COR-L47 (cell line): ENCODE results near the gene AUTS2.

Experiments used
- DNase-seq: peaks from one replicate; lab custom pipeline; 2025; lab: John Stamatoyannopoulos, UW

The AUTS2 gene

GRCh38 chr7:70383066-70383782 is 784.9 kb downstream of the AUTS2 start:
- DNase-seq = no peak

DNA sequence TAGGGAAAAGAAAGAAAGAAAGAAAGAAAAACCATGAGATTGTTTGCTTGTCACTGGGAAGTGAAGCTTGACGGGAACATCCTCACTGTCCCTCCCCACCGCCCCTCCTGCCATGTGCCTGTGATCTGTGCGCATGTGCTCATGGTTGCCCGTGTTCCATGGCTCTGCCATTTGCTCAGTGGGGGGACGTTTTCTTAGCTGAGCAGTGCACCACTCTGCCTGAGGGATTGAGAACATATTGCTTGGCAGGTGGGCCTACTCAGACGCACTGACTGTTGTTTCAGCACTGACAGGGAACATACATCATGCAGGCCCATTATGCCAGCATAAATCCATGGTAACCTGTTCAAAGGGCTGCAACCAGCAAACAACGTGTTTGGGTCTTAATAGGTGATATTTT is 785.7 kb downstream of the AUTS2 start:
- DNase-seq = no peak

GRCh38 chr7:70384891-70385290 is 786.6 kb downstream of the AUTS2 start:
- no peak for DNase-seq

DNA sequence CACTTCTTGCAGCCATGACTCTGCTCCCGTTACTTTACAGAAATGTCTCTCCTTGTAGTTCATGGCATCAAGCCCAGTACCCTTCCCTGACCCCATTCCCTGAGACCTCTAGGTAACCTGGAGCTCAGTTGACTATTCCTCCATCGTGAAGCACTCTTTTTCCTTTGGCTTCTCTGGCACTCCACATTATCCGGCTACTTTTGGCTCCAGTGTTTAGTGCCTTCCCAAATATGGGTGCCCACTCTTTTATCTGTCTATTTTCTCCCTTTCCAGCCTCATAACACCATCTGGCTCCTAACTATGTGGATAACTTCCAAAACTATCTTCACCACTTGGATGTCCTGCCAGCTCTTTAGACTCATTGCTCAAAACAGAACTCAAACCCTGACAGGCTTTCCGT is 788.9 kb downstream of the AUTS2 start:
- no peak for DNase-seq

DNA sequence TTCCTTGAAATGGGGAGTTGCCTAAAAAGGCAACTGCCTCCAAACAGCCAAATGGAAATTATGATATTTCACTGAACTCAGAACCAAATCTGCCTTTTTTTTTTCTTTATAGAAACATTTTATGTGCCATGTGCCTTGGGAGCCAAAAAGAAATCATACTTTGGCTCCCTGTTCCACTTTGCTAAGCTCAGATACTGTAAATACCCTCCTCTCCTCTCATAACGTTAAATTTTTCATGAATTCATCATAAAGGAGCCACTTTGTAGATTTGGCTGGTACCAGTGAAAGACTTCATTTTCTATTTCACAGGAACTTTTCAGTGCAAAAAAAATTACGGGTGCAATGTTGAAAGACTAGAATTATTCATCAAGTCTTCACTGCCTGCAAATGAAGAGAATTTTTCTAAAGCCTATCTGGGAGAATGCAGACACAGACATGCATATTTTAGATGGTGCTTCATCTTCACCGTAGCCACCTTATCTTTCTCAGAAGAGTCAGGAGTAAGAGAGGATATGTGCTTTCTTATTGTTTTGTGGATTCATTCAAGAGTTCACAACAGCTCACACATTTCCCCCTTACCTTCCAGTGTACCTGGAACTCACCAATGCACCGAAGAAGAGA is 791.4 kb downstream of the AUTS2 start:
- DNase-seq = no peak

- no peak for DNase-seq
Measured at GRCh38 chr7:70390251-70390650, 792.0 kb downstream of the AUTS2 start.

GRCh38 chr7:70392256-70392876 is 794.1 kb downstream of the AUTS2 start:
- no peak for DNase-seq

GRCh38 chr7:70392877-70393435 is 794.7 kb downstream of the AUTS2 start:
- DNase-seq = no peak

DNA sequence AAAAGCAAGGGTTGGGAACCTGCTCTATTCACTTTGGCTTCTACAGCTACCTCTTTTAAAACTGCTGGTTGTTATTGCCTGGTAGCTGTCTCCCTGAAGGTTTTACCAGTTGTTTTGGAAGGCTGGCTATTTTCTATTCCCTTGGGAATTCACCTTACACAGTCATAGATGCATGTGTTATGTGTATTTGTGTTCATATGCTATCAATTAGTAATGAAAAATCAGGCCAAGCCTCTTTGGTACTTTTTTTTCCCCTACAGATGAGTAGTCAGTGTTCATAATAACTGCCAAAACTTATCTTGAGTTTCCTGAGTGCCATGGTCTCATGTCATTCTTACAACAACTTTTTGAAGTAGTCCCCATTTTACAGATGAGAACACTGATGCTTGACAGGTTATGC is 795.7 kb downstream of the AUTS2 start:
- DNase-seq = no peak

GRCh38 chr7:70400829-70401380 is 802.6 kb downstream of the AUTS2 start:
- DNase-seq = no peak

GRCh38 chr7:70402069-70402468 is 803.8 kb downstream of the AUTS2 start:
- DNase-seq = no peak

- no peak for DNase-seq
Measured at GRCh38 chr7:70405241-70405640, 807.0 kb downstream of the AUTS2 start.

- no peak for DNase-seq
Measured at GRCh38 chr7:70406186-70406949, 808.1 kb downstream of the AUTS2 start.

GRCh38 chr7:70406950-70407209 is 808.6 kb downstream of the AUTS2 start:
- DNase-seq = no peak

DNA sequence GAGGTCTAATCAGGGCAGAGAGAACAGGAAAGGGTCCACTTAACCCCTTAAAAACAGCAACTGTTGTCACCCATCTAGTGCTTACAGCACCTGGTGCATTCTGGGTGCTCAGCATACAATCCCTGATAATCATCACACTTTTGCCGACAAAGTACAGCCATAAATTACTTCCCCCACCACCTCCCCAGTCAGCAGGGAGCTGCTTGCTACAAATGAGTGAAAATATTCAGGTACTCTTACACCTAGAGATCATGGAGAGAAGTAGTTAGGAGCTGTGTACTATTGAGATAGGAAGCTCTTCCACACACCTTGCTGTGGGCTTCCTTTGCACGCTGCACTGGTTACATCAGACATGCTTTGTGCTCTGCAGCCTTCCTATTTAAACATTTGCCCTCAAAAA is 810.2 kb downstream of the AUTS2 start:
- DNase-seq = no peak

DNA sequence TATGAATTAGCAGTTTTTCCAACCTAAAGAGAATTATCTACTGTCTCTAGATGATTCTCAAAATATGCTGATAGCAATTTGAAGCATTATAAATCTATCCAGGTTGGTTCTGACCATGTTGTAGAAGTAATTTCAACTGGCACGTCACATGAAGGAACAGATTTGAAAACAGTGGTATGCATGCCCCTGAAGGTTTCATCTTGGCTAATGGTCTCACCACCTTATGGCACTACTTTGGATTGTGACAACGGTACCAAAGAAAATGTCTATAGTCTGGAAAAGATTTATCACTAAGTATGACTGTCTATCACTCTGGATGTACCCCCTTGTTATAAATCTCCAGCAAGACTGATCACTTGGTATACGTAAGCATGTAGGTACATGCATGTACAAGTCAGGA is 810.6 kb downstream of the AUTS2 start:
- DNase-seq = no peak

- DNase-seq = no peak
Measured at GRCh38 chr7:70410134-70410750, 812.0 kb downstream of the AUTS2 start.

DNA sequence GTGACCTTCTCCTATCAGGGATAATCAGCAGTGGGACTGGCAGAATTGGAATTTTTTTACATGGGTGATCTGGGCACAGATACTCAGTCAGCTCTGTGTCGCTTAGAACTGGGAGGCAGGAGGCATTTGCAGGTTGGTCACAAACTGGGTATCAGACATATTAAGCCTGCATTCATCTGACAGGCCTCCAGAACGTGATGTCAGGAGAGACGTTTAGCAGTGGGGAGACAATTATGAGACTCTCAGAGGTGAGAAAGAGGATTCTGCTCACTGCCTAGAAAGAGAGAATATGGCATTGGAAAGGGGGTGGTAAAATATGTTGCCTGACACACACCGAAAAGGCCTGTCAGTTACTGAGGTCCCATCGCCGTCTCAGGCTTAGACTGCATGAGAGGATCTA is 816.1 kb downstream of the AUTS2 start:
- DNase-seq = no peak

GRCh38 chr7:70415179-70415972 is 817.1 kb downstream of the AUTS2 start:
- DNase-seq = no peak

GRCh38 chr7:70416347-70416985 is 818.2 kb downstream of the AUTS2 start:
- DNase-seq = no peak
